HG03378 (cell line): ENCODE data around the gene ABCG8.

Source experiments
- ATAC-seq: cut with Tn5 transposase; IDR thresholded peaks from one replicate; pipeline ENCODE4 v1.9.1; 2021; ENCODE audit warnings: mild to moderate bottlenecking, moderate library complexity; ENCODE audit not compliant: unreplicated experiment

The ABCG8 gene

DNA sequence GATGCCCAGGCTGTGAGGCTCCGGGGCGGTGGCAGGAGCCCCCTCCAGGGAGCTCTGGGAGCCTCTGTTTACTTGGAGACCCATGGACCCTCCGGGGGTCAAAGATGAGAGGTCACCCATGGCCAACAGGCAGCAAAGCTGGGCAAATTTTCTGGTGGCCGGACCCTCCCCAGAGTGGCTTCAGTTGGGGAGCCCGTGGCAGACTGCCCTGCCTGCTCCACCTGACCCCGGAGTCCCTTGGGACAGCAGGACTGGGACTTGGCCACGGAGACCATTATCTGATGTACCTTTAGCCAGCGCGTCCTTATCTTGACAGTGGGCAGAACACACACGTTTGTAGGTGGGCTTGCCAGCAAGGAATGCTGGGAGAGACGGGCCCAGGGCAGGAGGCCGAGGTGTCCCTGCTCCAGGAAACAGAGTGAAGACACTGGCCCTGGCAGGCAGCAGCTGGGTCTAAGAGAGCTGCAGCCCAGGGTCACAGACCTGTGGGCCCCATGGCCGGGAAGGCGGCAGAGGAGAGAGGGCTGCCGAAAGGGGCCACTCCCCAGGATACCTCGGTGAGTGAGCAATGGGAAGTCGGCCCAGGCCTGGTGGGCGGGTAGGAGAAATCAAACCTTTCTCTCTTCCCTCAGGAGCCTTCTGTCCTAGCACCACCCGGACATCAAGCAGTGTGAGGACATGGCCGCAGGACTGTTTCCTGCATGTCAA, at the start of gene ABCG8, which contains the start of gene ABCG5:
TSS of gene ABCG8 (plus strand) at position 412 of the 708 bp plus-strand sequence. CDS start at position 495, 83 bp downstream.
TSS of gene ABCG5 (minus strand) at position 280 of the 708 bp plus-strand sequence. CDS start at position 120, 160 bp downstream.
- no peak for ATAC-seq

DNA sequence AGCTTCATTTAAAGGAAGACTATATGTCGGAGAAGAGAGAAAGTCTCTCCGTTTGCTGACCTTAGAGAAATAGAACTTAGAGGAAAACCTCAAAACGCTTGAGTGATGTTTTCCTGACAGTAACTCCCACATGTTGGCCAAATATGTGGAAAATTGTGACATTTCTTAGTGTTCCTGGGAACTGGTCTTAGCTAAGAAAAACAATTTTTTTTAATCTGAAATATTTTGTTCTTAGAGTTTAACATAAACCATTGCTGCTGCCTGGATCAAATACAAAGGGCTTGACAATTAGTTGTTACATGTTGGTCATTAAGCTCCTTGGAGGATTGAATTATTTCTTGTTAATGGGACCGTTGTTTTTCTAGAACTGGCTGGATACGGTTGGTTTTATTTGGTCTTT, 48.6 kb upstream of the ABCG8 start:
- no peak for ATAC-seq

DNA sequence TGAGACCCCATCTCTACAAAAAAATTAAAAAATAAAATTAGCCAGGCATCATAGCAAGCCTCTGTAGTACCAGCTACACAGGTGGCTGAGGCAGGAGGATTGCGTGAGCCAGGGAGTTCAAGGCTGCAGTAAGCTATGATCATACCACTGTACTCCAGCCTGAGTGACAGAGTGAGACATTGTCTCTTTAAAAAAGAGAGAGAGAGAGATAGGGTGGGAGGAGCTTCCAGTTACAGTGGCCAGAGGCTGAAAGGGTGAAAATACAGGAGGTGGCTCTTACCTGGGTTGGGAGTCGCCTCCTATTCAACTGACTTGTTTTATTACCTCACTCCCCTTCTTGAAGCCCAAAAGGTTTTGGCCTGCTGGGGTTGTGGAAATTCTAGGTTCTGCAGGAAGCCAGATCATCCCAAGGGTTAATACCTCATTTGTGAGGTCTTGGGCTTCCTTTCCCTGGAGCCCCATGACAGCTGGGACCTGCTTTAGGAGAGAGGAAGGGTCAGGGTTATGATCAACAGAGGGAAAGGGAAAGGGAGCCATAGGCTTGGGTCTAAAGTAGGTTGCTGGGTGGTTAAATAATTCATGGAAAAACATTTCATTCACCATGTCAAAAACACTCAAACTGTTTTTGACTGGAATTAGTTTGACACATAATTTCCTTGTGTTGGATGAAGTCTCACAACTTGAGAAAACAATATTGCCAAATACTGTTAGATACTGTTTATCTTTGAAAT, 47.6 kb upstream of the ABCG8 start:
- ATAC-seq, result no peak

DNA sequence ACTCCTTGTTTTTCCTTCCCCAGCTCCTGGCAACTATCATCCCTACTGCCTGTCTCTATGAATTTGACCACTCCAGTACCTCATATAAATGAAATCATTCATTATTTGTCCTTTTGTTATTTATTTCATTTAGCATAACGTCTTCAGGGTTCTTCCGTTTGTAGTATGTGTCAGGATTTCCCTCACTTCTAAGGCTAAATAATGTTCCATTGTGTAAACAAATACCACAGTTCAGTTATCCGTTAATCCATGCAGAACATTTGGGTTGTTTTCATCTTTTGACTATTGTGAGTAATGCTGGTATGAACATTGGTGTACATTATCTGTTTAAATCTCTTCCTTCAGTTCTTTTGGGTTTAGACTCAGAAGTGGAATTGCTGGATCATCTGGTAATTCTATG, 46.1 kb upstream of the ABCG8 start:
- ATAC-seq, result peak; percentile 51

DNA sequence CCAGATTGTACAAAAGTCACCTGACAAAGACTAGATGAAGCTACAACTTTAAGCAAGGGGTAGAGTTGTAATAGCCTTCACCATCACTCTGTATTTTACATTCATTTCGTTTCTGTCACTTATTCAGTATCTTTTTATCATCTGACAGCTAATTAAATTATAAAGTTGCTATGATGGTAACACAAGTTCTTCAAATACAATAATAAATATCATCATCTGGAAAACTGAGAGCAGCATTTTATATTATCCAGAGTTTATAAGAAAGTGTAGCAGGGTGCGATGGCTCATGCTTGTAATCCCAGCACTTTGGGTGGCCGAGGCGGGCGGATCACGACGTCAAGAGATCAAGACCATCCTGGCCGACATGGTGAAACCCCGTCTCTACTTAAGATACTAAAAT, 43.8 kb upstream of the ABCG8 start:
- ATAC-seq, result no peak

DNA sequence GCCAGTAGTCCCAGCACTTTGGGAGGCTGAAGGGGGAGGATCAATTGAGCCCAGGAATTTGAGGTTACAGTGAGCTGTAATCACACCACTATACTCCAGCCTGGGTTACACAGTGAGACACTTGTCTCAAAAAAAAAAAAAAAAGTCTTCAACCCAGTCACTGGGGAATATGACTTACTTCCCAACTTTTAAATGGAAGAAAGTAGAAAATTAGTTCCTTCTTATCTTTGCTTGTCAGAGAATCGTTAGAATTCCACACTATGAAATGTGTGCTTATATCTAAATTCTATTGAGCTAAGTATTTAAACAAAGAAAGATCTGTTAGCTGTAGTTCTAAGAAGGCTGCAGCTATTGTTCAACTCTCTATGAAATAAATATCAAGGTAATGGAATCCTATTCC, 42.6 kb upstream of the ABCG8 start:
- no peak for ATAC-seq

DNA sequence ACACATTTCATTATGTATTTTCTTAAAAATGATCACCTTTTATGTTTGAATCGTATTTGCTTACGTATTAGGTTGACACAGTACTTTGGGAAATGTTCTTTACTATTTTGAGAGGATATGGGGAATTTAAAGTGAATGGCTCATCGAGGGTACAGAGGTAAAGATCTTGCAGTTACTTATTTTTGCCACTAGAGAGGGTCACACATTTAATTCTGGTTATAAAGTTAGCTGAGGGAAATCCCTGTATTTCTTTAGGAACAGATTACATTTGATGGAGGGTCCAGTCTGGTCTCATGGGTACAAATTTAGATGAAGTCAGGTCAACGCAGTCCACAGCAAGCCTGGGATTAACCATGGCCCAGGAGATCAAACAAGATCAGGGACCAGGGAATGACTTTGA, 40.5 kb upstream of the ABCG8 start:
- no peak for ATAC-seq

DNA sequence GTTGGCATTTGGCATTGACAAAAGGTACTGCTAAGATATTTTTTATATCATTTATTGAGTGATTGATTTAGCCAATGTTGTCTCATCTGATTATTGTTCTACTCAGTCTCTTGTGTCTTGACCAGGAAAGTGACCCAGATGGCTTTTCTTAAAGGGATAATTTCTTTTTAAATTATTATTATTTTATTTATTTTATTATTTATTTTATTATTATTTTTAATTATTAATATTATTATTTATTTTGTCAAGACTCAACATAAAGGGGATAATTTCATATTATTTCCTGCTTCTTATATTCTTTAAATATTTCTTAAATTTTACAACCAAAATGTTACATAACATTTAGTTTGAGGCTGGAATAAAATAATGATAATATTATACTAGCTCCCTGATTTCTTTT, 37.9 kb upstream of the ABCG8 start:
- no peak for ATAC-seq

DNA sequence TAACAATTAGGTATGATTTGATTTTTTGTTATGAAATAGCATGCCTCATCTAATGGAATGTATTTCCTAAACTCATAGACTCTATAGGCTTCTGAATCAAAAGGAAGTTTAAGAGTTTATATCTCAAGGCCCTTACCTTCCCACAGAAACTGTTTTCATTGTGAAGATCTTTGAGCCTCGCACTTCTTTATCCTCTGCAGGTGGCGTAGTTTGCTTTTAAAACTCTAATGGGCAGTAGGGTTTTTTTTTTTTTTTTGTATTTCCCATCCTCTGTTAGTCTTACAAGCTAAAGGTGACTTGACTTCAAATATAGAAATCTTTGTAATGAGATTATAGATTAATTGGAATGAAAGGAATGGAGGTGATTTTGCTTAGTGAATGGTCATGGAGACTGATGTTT, 36.6 kb upstream of the ABCG8 start:
- no peak for ATAC-seq

DNA sequence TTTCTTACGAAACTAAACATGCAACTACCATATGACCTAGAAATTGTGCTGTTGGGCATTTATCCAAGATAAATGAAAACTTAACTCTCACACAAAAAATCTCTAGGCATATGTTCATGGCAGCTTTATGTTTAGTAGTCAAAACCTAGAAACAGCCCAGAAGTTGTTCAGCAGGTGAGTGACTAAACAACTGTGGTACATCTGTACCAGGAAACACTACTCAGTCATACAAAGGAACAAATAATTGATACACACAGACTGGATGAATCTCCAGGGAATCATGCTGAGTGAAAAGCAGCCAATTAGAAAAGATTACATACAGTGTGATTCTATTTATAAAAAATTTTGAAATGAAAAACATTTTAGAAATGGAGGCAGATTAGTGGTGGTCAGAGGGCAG, 35.7 kb upstream of the ABCG8 start:
- no peak for ATAC-seq

DNA sequence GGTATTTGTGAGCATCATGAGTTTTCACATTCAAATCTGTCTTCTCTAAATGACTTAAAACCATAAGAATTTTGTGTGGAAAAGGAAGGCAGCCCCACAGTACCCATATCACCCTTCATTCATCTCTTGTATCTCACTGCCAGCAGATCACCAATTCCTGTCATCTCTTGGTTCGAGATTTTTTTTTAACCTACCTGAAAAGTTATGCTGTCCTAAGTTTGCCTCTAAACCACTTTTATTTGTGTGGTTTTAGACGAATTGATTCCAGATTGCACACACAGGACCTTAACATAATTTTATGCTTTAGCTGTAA, 32.1 kb upstream of the ABCG8 start:
- no peak for ATAC-seq

DNA sequence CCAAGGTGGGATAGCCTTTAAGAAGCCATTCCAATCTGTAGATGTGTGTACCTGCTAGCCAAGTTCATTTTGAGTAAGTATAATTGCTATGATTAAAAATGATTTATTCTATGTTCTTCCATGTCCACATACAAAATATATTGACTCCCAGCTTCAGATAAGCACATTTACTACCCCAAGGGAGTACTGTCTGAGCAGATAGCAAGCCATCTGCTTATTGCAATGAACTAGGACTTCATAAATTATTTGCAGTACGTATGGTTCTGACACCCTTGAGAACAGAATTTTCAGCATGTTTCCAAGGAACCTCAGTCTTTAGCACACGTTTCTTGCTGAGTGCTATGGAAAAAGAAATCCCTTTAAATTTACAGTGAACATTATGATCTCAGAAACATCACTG, 28.3 kb upstream of the ABCG8 start:
- ATAC-seq, result no peak

DNA sequence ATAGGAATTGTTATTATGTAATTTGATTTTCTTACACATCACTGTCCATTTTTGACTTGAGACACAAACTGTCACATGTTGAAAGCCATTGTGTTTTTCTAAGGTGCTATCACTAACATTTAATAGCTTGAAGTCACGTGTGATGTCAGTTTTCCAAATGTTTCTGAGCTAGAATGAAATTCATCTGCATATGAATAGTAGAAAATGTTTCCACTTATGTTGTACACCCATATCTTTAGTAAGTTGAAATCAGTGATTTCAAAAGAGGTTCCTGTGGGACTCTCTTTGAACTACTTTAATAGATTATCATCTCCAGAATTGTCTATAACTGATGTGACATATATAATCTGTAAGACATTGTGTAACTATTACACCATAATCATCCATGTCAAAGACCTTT, 27.9 kb upstream of the ABCG8 start:
- no peak for ATAC-seq

DNA sequence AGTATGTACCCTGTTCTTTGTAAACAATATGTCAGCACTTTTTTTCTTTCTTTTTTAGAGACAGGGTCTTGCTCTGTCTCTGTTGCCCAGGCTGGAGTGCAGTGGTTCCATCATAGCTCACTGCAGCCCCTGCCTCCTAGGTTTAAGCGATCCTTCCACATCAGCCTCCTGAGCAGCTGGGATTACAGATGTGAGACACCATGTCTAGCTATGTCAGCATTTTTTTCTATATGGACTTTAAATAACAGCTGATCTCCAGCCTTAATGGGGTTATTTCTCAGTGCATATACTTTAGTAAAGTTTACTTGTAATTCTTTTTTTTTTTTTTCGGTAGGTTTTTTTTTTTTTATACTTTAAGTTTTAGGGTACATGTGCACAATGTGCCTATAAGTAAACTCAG, 26.8 kb upstream of the ABCG8 start:
- ATAC-seq, result no peak

DNA sequence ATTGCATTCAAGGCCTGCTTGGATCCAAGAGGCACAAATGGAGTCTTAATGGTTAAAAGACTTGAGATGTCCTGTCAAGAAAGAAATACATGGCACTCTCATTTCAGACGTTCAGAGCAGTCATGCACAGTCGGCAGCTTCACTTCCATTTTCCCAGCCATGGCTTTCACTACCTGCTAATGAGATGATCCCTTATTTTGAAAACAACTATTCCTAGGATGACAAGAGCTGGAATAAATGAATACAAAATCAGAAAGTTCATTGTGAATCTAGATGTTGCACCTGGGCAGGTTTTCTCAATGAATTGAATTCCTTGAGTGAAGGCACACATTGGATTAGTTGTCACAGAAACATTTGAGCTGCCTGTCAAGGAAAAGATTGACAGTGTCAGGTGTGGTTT, 25.8 kb upstream of the ABCG8 start:
- ATAC-seq, result no peak

DNA sequence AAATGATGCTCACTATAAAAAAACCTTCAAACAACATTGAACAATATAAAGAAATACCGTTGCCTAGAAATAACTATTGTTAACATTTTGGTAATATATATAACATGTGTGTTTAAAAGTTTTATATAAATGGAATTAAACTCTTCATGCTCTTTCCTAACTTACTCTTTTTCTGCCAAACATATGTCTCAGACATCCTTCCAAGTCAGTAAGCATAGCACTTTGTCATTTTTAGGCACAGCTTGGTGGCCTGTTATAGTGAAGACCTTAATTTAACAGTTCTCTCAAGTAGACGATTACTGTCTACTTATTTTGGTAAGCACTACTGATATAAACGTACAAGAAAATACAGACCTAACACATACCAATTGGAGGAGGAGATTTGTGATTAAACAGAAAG, 24.1 kb upstream of the ABCG8 start:
- ATAC-seq, result no peak

DNA sequence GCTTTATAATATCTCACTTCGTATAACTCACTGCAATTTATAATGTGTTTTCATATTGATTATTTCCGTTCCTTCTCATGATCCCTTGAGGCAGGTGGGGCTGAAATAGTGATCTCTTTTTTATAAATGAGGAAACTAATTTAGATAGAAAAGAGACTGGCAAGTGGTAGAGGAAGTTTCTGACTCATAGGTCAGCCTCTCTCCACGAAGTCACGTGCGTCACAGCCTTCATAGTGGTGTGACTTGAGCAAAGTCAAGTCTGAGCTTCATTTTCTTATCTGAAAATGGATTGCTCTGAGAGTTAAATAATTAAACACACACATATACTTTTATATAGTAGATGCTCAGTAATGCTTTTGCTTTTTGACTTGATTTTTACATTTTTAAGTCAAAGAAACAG, 20.0 kb upstream of the ABCG8 start:
- no peak for ATAC-seq

DNA sequence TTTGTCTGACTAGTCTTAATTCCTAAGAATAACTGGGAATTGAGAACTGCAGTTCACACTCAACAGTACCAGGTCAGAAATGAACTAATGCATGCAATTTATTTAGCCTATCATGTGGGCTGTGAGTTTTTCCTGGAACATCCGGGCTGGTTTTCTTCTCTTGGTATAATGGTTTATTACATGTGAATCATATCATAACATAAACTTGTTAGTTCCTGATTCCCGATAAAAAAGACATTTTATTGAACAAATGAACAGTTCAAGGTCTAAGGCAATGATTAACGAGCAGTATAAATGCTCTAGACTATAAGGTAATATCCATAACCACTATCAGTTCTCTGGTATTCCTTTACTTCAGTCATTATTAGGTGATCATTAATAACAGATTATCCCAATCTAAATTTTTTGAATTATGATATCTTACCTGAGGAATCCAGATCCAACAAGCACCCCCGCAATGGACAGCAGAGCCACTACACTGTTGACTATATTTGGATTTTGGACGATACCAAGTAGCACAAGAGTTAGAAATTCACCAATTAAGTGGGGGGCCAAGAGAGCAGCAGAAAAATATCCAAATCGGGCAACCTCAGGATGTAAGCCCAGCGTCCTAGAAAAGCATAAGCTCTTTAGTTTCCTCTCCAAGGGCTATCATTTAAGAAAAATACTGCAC, 19.1 kb upstream of the ABCG8 start:
- no peak for ATAC-seq

DNA sequence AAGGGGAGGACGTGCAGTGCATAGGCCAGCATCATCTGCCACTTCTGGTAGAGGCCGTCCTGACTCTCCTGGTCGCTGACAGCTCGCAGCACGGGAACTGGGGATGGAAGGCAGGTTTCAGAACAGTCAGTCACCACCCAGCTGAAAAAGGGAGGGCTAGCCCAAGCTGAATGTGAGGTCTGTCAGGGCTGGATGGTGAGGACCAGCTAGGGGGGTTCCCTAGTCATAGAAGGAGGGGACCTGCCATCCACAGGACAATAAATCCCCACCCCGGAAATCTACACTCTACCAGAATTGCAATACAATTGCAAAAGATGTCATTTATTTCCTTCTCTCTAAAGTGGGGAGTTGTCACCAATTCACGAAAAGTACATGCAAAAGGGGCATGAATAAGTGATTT, 15.9 kb upstream of the ABCG8 start:
- no peak for ATAC-seq

DNA sequence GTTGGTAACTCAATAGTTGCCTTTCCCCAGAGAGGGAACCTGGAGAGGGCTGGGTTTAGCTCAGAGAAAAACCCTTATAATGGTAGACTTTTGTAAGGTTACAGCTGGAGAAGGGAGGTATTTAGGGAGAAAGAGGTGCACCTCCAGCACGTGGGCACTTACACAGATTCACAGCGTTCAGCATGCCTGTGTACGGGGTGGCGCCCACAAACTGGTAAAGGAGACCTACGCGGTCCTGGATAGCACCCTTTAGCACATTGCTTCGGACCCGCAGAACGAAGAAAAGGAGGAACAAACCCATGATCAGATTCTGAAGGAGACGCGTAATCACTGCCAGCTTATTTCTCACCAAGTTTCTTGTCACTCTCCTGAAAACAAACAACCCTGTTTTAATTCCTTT, 15.0 kb upstream of the ABCG8 start:
- ATAC-seq, result no peak

DNA sequence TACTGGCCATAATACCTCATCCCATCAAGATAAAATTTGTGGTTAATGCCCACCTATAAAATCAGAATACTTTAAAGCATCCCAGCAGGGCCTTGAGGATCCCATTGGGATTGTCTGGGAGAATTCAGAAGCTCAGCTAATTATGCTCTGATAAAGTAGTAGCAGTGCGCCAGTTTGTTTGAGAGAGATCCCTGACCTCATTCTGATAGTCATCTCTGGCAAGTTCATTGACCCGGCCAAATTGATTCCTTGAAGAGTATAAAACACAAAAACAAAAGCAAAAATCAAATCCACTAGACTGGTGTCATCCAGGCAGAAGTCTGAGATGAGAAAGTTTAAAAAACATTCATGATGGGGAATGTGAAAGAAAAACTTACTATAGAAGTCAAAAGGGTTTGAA, 14.3 kb upstream of the ABCG8 start:
- ATAC-seq, result no peak

DNA sequence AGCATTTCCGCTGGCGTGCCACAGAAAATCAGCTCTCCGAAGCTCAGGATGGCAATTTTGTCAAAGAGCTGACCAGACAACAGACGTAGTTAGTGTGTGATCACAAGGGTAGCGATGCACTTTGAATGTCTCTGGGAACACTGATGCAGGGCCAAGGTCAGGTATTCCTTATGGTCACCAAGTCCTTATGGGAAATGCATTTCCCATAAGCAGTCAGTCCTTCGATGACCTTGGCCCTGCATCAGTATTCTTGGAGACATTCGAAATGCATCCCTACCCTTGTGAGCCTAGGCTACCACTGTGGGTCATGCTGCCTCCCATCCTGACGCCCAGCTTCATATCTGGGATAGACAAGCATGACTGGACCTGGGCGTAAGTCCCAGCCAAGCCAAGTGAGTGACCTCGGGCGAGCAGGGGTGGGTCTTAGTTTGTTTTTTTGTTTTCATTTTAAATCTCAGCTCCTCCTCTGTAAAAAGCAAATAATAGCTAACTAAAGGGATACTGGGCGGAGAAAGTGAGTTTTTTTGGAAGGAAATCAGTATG, 13.7 kb upstream of the ABCG8 start:
- no peak for ATAC-seq
